Type B pancreatic cell (in vitro differentiated cells): Measurements from ENCODE around the gene TMIGD3. TPM values are rescaled to one million over a fixed set of nuclear protein-coding genes. Genes with fewer than 3 reads are reported as not detected.

ENCODE experiments used
- DNase-seq: peaks from one replicate; pipeline ENCODE4 v3.0.0; 2021; ENCODE audit warnings: mixed read lengths; ENCODE audit not compliant: unreplicated experiment; ENCODE audit errors: extremely low spot score
- H3K27ac Mint-ChIP-seq: 2 replicates; pipeline ENCODE4 v1.8.0; 2021; ENCODE audit warnings: mild to moderate bottlenecking, mixed read lengths
- H3K27me3 Mint-ChIP-seq: 2 replicates; pipeline ENCODE4 v1.8.0; 2021; ENCODE audit warnings: mixed read lengths
- H3K36me3 Mint-ChIP-seq: 2 replicates; pipeline ENCODE4 v1.8.0; 2021; ENCODE audit warnings: mixed read lengths
- H3K4me1 Mint-ChIP-seq: one replicate; pipeline ENCODE4 v1.8.0; 2021; ENCODE audit warnings: mixed read lengths; ENCODE audit not compliant: unreplicated experiment
- H3K4me3 Mint-ChIP-seq: 2 replicates; pipeline ENCODE4 v1.8.0; 2021; ENCODE audit warnings: mild to moderate bottlenecking, mixed read lengths
- H3K9me3 Mint-ChIP-seq: 2 replicates; pipeline ENCODE4 v1.8.0; 2021; ENCODE audit warnings: mixed read lengths
- total RNA-seq: library from RNA; stranded (reverse); gene quantifications from 2 replicates; pipeline ENCODE4 v1.2.1, GENCODE V29; 2021; ENCODE audit warnings: low replicate concordance
- TF ChIP-seq, protein P1 (sequence below): fragments of 200-600 bp; sonication (generic); conservative IDR thresholded peaks from 2 replicates; pipeline ENCODE4 v1.5.0; 2021; ENCODE audit warnings: antibody characterized with exemption, mild to moderate bottlenecking

TMIGD3 gene
- total RNA-seq, 1 donor from 2014 or later, result not detected

DNA sequence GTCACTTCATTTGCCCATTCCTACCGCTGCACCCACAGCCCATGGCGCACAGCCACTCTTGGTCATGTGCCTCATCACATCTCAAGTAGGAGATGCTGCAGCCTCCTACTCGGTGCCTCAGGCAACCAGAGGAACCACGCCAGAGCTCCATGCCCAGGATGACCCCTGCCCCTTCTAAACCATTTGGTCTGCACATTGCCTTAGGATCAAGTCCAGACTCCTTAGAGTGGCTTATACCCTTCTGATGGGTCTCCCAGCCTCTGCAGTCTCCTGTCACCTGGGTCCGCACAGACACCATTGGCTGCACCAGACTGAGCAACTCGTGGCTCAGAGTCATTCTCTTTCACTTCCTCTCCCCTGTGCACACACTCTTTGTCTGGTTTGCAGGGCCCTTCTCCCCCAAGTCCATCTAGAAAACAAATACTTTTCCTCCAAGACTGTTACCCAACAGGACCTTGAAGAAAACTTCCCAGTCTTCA, 2.2 kb upstream of the TMIGD3 start:
- no peak overlapping the region for H3K27ac Mint-ChIP-seq
- H3K27me3 Mint-ChIP-seq, result peaks cover 15% of the 10 kb centered on the region
- no peak overlapping the region for H3K4me3 Mint-ChIP-seq
- TF ChIP-seq, protein P1, sequence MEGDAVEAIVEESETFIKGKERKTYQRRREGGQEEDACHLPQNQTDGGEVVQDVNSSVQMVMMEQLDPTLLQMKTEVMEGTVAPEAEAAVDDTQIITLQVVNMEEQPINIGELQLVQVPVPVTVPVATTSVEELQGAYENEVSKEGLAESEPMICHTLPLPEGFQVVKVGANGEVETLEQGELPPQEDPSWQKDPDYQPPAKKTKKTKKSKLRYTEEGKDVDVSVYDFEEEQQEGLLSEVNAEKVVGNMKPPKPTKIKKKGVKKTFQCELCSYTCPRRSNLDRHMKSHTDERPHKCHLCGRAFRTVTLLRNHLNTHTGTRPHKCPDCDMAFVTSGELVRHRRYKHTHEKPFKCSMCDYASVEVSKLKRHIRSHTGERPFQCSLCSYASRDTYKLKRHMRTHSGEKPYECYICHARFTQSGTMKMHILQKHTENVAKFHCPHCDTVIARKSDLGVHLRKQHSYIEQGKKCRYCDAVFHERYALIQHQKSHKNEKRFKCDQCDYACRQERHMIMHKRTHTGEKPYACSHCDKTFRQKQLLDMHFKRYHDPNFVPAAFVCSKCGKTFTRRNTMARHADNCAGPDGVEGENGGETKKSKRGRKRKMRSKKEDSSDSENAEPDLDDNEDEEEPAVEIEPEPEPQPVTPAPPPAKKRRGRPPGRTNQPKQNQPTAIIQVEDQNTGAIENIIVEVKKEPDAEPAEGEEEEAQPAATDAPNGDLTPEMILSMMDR, result no peak
- peaks cover 6% of the 10 kb centered on the region for H3K4me1 Mint-ChIP-seq
- H3K9me3 Mint-ChIP-seq, result no peaks in the 10 kb centered on the region
- no peaks in the 10 kb centered on the region for H3K36me3 Mint-ChIP-seq
- DNase-seq, result no peak

DNA sequence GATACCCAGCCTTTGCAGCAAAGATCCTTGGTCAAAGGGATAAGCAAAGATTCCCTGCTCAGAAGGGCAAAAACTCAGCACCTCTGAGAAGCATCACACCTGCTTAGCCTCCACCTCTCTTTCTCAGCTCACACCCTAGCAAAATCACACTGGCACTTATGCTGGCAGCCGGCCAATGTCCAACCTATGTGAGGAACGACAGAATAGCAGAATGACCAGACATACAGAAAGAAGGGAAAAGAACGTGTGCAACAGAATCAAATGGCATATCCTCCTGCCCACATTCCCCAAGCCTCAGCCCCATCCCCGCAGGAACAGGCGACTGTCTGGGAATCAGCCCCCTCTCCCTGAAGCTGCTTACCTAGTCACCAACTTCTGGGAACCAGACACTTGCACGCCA, 664 bp upstream of the TMIGD3 start:
- Mint-ChIP-seq H3K27me3 (peaks cover 22% of the 10 kb centered on the region), H3K4me1 (peaks cover 6% of the 10 kb centered on the region), H3K27ac (no peak overlapping the region), H3K36me3 (no peaks in the 10 kb centered on the region), H3K9me3 (no peaks in the 10 kb centered on the region), H3K4me3 (no peak overlapping the region)
- no peak for DNase-seq
- TF ChIP-seq, protein P1, result no peak

DNA sequence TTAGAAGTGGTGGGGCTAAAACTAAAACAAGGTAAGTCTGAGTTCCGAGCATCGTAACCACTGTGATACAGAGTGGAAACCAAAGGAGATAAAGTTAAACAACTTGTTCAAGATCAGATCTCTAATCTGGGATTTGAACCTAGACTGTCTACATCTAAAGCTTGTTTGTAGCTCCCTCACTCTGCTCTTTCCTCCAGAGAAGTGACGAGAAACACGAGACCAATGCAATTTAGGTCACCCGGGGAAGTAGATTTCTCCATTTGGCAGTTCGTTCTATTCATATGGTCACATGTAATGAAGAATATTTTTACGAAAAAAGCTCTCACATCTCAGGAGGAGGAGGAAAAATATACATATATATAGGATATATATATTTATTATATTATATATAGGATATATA, 1.8 kb downstream of the TMIGD3 start:
- H3K9me3 Mint-ChIP-seq, result no peaks in the 10 kb centered on the region
- H3K4me1 Mint-ChIP-seq, result no peaks in the 10 kb centered on the region
- H3K27me3 Mint-ChIP-seq, result peaks cover 26% of the 10 kb centered on the region
- TF ChIP-seq, protein P1, result no peak
- H3K4me3 Mint-ChIP-seq, result no peak overlapping the region
- no peaks in the 10 kb centered on the region for H3K36me3 Mint-ChIP-seq
- DNase-seq, result no peak
- H3K27ac Mint-ChIP-seq, result no peak overlapping the region

DNA sequence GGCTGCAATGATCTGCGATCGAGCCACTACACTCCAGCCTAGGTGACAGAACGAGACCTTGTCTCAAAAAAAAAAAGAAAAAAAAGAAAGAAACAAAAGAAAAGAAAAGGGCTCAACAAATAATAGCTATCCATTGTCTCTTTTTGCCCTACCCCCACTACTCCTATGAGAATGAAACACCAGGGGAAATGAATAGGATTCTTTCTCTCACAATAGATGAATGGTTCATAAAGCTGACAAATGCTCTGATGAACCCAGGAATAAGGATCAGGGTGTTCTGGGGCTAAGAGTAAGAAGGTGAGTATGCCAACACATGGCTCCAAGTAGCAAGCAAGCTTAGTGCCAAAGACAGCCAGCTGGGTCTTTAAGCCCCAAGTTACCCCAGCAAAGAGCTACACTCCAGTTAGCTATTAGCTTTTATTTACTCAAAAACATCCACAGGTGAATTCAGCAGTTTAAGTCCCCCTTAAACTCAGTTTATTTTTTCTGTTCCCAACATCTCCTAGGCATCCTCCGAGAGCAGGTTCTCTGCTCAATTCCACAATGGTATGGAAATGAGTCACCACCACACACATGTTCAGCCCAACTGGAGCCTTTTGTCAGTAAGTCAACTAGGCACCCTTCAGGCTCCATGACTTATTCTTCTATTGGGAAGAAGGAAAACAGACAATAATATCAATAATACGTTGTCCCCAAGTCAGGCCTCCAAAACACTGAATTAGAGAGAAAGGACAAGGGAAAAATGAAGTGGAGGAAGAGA, 4.2 kb downstream of the TMIGD3 start:
- Mint-ChIP-seq H3K9me3 (no peaks in the 10 kb centered on the region), H3K27ac (no peak overlapping the region), H3K4me1 (no peaks in the 10 kb centered on the region), H3K36me3 (no peaks in the 10 kb centered on the region), H3K4me3 (no peak overlapping the region), H3K27me3 (peaks cover 29% of the 10 kb centered on the region)
- TF ChIP-seq, protein P1, result no peak
- no peak for DNase-seq

DNA sequence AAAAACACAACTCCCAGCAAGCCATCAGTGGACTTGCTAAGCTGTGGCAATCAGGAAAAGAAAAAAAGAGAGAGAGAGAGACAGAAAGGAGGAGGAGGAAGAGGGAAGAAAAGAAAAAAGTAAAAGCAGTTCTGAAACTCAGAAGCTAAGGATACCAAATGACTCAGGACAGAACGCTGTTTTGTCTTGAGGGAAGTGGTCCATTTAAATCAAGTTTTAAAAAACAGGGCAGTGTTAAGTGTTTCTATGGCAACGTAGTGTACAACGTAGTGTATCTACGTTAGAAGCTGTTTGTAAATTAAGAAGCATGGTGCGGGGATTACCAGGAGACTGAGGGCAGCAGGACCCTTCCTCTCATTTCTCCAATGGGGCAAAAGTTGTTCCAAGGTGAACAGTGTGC, 5.8 kb downstream of the TMIGD3 start:
- Mint-ChIP-seq H3K4me1 (no peaks in the 10 kb centered on the region), H3K9me3 (no peaks in the 10 kb centered on the region), H3K27me3 (peaks cover 31% of the 10 kb centered on the region), H3K27ac (no peak overlapping the region), H3K4me3 (no peak overlapping the region), H3K36me3 (no peaks in the 10 kb centered on the region)
- TF ChIP-seq, protein P1, result no peak
- no peak for DNase-seq
